Common myeloid progenitor, CD34-positive (primary cell): ENCODE results near the gene MS4A4E.

Source experiments
- CTCF ChIA-PET: fragments of 350-600 bp; sonication (Branson Sonifier 250); formaldehyde crosslinking; loops from one replicate; lab custom pipeline; 2021; ENCODE audit warnings: antibody characterized with exemption; lab: Charles Lee
- POLR2A ChIA-PET: fragments of 350-600 bp; sonication (Branson Sonifier 250); formaldehyde crosslinking; loops from one replicate; lab custom pipeline; 2021; ENCODE audit warnings: antibody characterized with exemption; lab: Charles Lee
- DNase-seq, 3 donors: peaks; one replicate each; pipeline versions ENCODE4 v3.0.0 to v3.0.0-alpha.2; 2013
- H3K27ac ChIP-seq, 2 experiments: 1 replicate in 1 of 2; 2 replicates in 1 of 2; pipeline ENCODE4 v1.7.0; 2013; ENCODE audit warnings: inconsistent platforms in 2 of 2, low read length in 2 of 2, mild to moderate bottlenecking in 2 of 2, low read depth in 1 of 2, moderate library complexity in 1 of 2; ENCODE audit not compliant: severe bottlenecking in 2 of 2, insufficient read depth in 1 of 2, poor library complexity in 1 of 2
- H3K27me3 ChIP-seq, 5 experiments: replicated peaks in 2 of 5; 1 replicate in 3 of 5; 2 replicates in 2 of 5; pipeline versions ENCODE4 v1.6.1 to v1.7.0; 2013; ENCODE audit warnings: low read length in 4 of 5, mild to moderate bottlenecking in 2 of 5, moderate library complexity in 2 of 5, inconsistent platforms in 1 of 5; ENCODE audit not compliant: insufficient read depth in 5 of 5, control insufficient read depth in 4 of 5
- H3K36me3 ChIP-seq, 4 experiments: 1 replicate in 2 of 4; 2 replicates in 2 of 4; pipeline versions ENCODE4 v1.6.1 to v1.7.0; 2013; ENCODE audit warnings: low read length in 3 of 4, control low read depth in 1 of 4, mild to moderate bottlenecking in 1 of 4; ENCODE audit not compliant: control insufficient read depth in 4 of 4, insufficient read depth in 4 of 4
- H3K4me1 ChIP-seq, 4 experiments: 1 replicate in 3 of 4; 2 replicates in 1 of 4; pipeline versions ENCODE4 v1.6.1 to v1.7.1; 2013; ENCODE audit warnings: low read length in 3 of 4, mild to moderate bottlenecking in 3 of 4, control low read depth in 1 of 4, inconsistent platforms in 1 of 4, moderate library complexity in 1 of 4; ENCODE audit not compliant: control insufficient read depth in 4 of 4, insufficient read depth in 4 of 4; ENCODE audit errors: control extremely low read depth in 1 of 4
- H3K4me3 ChIP-seq, 7 experiments: 1 replicate in 4 of 7; 2 replicates in 3 of 7; pipeline versions ENCODE4 v1.5.1 to v1.7.0; 2013; ENCODE audit warnings: mild to moderate bottlenecking in 7 of 7, low read length in 6 of 7, moderate library complexity in 6 of 7, inconsistent platforms in 2 of 7, low read depth in 2 of 7, control low read depth in 1 of 7; ENCODE audit not compliant: insufficient read depth in 4 of 7, control insufficient read depth in 1 of 7; ENCODE audit errors: extremely low read depth in 1 of 7
- H3K9me3 ChIP-seq, 5 experiments: 1 replicate in 4 of 5; 2 replicates in 1 of 5; pipeline versions ENCODE4 v1.6.1 to v1.7.1; 2013; ENCODE audit warnings: low read length in 4 of 5, mild to moderate bottlenecking in 2 of 5, inconsistent platforms in 1 of 5, low read depth in 1 of 5, moderate library complexity in 1 of 5; ENCODE audit not compliant: control insufficient read depth in 4 of 5, insufficient read depth in 2 of 5; ENCODE audit errors: control extremely low read depth in 1 of 5
- WGBS: methylation state at CpG from one replicate; pipeline ENCODE4 v1.1.5; 2013; ENCODE audit not compliant: insufficient coverage; 5-methylcytosine and 5-hydroxymethylcytosine counted together

The MS4A4E gene

GRCh38 chr11:60183591-60184205 lies 59.2 kb downstream of the MS4A4E start:
- Histone ChIP-seq H3K4me3 (no peak overlapping the region), H3K27ac (no peak overlapping the region), H3K36me3 (no peaks in the 10 kb centered on the region), H3K27me3 (peaks cover 0 to 14% (median 4%) of the 10 kb centered on the region in 5 experiments), H3K9me3 (peaks cover 0 to 8% (median 3%) of the 10 kb centered on the region in 5 experiments), H3K4me1 (peaks cover 7 to 26% (median 20%) of the 10 kb centered on the region in 4 experiments)
- peak in 1 of 3 donors; percentile 15 for DNase-seq
- 80% methylated on average over 1 of the region's 2 CpGs for WGBS
- ChIA-PET POLR2A (no interaction called here), CTCF (interaction anchor here (2.3 to 6.9 kb wide), 2 partner anchors 11 to 13 kb away, joined by 6 to 32 read pairs; no protein-coding TSS in a partner anchor)

GRCh38 chr11:60182541-60183330 lies 60.2 kb downstream of the MS4A4E start, which contains the start of gene MS4A6A:
MS4A6A (minus strand) TSS chr11:60183083; CDS start chr11:60181727, 1,356 bp downstream.
- Histone ChIP-seq H3K36me3 (peaks cover 0 to 2% (median 0%) of the 10 kb centered on the region in 4 experiments), H3K4me1 (peaks cover 7 to 25% (median 19%) of the 10 kb centered on the region in 4 experiments), H3K4me3 (peak within 1 kb of the TSS in 3 of 7 experiments; percentile 0 to 26 (median 10)), H3K27me3 (peaks cover 0 to 20% (median 4%) of the 10 kb centered on the region in 5 experiments), H3K9me3 (peaks cover 0 to 8% (median 3%) of the 10 kb centered on the region in 5 experiments), H3K27ac (no peak within 1 kb of the TSS)
- POLR2A ChIA-PET = no interaction called here
- CTCF ChIA-PET = interaction anchor here (0.8 to 6.9 kb wide), 4 partner anchors 8 to 78 kb away, joined by 3 to 32 read pairs (median 4); no protein-coding TSS in a partner anchor
- DNase-seq = peak in 2 of 3 donors; percentile 30 to 35
- WGBS = 72% methylated on average over 9 of the region's 10 CpGs

- Histone ChIP-seq H3K4me3 (no peak overlapping the region), H3K36me3 (peaks cover 0 to 6% (median 0%) of the 10 kb centered on the region in 4 experiments), H3K27ac (no peak overlapping the region), H3K9me3 (peaks cover 0 to 3% (median 0%) of the 10 kb centered on the region in 5 experiments), H3K27me3 (peaks cover 0 to 57% (median 7%) of the 10 kb centered on the region in 5 experiments), H3K4me1 (peaks cover 0 to 21% (median 0%) of the 10 kb centered on the region in 4 experiments)
- CTCF ChIA-PET = no interaction called here
- POLR2A ChIA-PET = no interaction called here
- peak; percentile 41 to 81 (median 75) for DNase-seq
- WGBS = no CpG with 5 or more reads among the region's 5 CpGs
Observed at GRCh38 chr11:60175860-60176275, 67.1 kb downstream of the MS4A4E start.

- ChIA-PET CTCF (interaction anchor here (1.3 to 3.6 kb wide), 3 partner anchors 8 to 80 kb away, joined by 3 to 32 read pairs (median 13); partner anchors contain the start of gene MS4A6A), POLR2A (no interaction called here)
- peaks cover 0 to 35% (median 4%) of the 10 kb centered on the region in 5 experiments for H3K27me3 ChIP-seq
- no peak overlapping the region for H3K4me3 ChIP-seq
- peaks cover 3 to 19% (median 15%) of the 10 kb centered on the region in 5 experiments for H3K9me3 ChIP-seq
- peaks cover 0 to 21% (median 0%) of the 10 kb centered on the region in 4 experiments for H3K4me1 ChIP-seq
- DNase-seq = no peak
- peaks cover 0 to 2% (median 0%) of the 10 kb centered on the region in 4 experiments for H3K36me3 ChIP-seq
- H3K27ac ChIP-seq = no peak overlapping the region
Observed at GRCh38 chr11:60172011-60172410, 70.9 kb downstream of the MS4A4E start.

GRCh38 chr11:60170566-60170965 lies 72.4 kb downstream of the MS4A4E start:
- Histone ChIP-seq H3K4me3 (no peak overlapping the region), H3K4me1 (peaks cover 0 to 9% (median 0%) of the 10 kb centered on the region in 4 experiments), H3K36me3 (peaks cover 0 to under 1% (median 0%) of the 10 kb centered on the region in 4 experiments), H3K27ac (no peak overlapping the region), H3K27me3 (peaks cover 0 to 32% (median 4%) of the 10 kb centered on the region in 5 experiments), H3K9me3 (peaks cover 3 to 19% (median 15%) of the 10 kb centered on the region in 5 experiments)
- 100% methylated on average over 1 of the region's 1 CpG for WGBS
- ChIA-PET POLR2A (no interaction called here), CTCF (interaction anchor here (3.1 to 3.6 kb wide), 2 partner anchors 11 to 81 kb away, joined by 13 to 32 read pairs; partner anchors contain the start of gene MS4A6A)
- peak in 2 of 3 donors; percentile 20 to 49 for DNase-seq

GRCh38 chr11:60169264-60169915 lies 73.5 kb downstream of the MS4A4E start:
- 90% methylated on average over 4 of the region's 6 CpGs for WGBS
- peaks cover 3 to 26% (median 16%) of the 10 kb centered on the region in 5 experiments for H3K9me3 ChIP-seq
- peak; percentile 69 to 91 (median 88) for DNase-seq
- H3K27ac ChIP-seq = no peak overlapping the region
- no peak overlapping the region for H3K4me3 ChIP-seq
- peaks cover 0 to 4% (median 0%) of the 10 kb centered on the region in 4 experiments for H3K4me1 ChIP-seq
- no peaks in the 10 kb centered on the region for H3K36me3 ChIP-seq
- ChIA-PET CTCF (interaction anchor here (1.0 to 3.6 kb wide), 3 partner anchors 12 to 82 kb away, joined by 3 to 32 read pairs (median 10); partner anchors contain the start of gene MS4A6A), POLR2A (no interaction called here)
- peaks cover 0 to 23% (median 4%) of the 10 kb centered on the region in 5 experiments for H3K27me3 ChIP-seq
